ENCODE data around the gene RIMS1. TPM values are rescaled to one million over a fixed set of nuclear protein-coding genes. Genes with fewer than 3 reads are reported as not detected.
"Not testable (repeated sequence)": the region's sequence is repeated elsewhere in the genome, so short reads cannot be mapped to it uniquely, and the experiment has no call there.

RIMS1 gene
- polyA plus RNA-seq, 5 donors = 0.59 to 0.81 (median 0.64) TPM

GRCh38 chr6:72322771-72323170 is 436.4 kb downstream of the RIMS1 start:
- DNase-seq = no peak

- DNase-seq = no peak
These were observed 438.2 kb downstream of the RIMS1 start for GRCh38 chr6:72324591-72324990.

- DNase-seq = no peak
These were observed 442.4 kb downstream of the RIMS1 start for GRCh38 chr6:72328775-72329174.

GRCh38 chr6:72335203-72335602 is 448.9 kb downstream of the RIMS1 start:
- DNase-seq = not testable (repeated sequence)

GRCh38 chr6:72348926-72349325 is 462.6 kb downstream of the RIMS1 start:
- DNase-seq = no peak

- DNase-seq = no peak
These were observed 464.0 kb downstream of the RIMS1 start for GRCh38 chr6:72350296-72350881.

- DNase-seq = no peak
These were observed 477.7 kb downstream of the RIMS1 start for GRCh38 chr6:72363844-72364740.

- no peak for DNase-seq
These were observed 479.4 kb downstream of the RIMS1 start for GRCh38 chr6:72365773-72366172.

GRCh38 chr6:72367439-72367838 is 481.1 kb downstream of the RIMS1 start:
- no peak for DNase-seq

- DNase-seq = no peak
These were observed 485.1 kb downstream of the RIMS1 start for GRCh38 chr6:72371473-72371872.

- no peak for DNase-seq
These were observed 487.8 kb downstream of the RIMS1 start for GRCh38 chr6:72374172-72374571.

GRCh38 chr6:72374857-72375256 is 488.5 kb downstream of the RIMS1 start:
- no peak for DNase-seq

- no peak for DNase-seq
These were observed 490.4 kb downstream of the RIMS1 start for GRCh38 chr6:72376736-72377135.

- DNase-seq = no peak
These were observed 494.7 kb downstream of the RIMS1 start for GRCh38 chr6:72381076-72381475.

- DNase-seq = no peak
These were observed 496.5 kb downstream of the RIMS1 start for GRCh38 chr6:72382602-72383529.

- no peak for DNase-seq
These were observed 500.0 kb downstream of the RIMS1 start for GRCh38 chr6:72386324-72386723.

- no peak for DNase-seq
These were observed 503.3 kb downstream of the RIMS1 start for GRCh38 chr6:72389698-72390097.

- no peak for DNase-seq
These were observed 504.2 kb downstream of the RIMS1 start for GRCh38 chr6:72390548-72390947.

- DNase-seq = no peak
These were observed 515.5 kb downstream of the RIMS1 start for GRCh38 chr6:72401865-72402264.

- DNase-seq = no peak
These were observed 517.1 kb downstream of the RIMS1 start for GRCh38 chr6:72403413-72403812.

GRCh38 chr6:72406517-72406916 is 520.2 kb downstream of the RIMS1 start:
- no peak for DNase-seq

- no peak for DNase-seq
These were observed 524.4 kb downstream of the RIMS1 start for GRCh38 chr6:72410769-72411168.

Measured in right lung (tissue), 5 donors.